GM12872 (cell line): ENCODE results near the gene GON4L.

ENCODE experiments used
- TF ChIP-seq, protein P1 (sequence below): IDR thresholded peaks from 3 replicates; pipeline ENCODE4 v1.5.1; 2011; ENCODE audit warnings: low read depth, mild to moderate bottlenecking, low read length, moderate library complexity; ENCODE audit not compliant: insufficient read depth

GON4L gene

DNA sequence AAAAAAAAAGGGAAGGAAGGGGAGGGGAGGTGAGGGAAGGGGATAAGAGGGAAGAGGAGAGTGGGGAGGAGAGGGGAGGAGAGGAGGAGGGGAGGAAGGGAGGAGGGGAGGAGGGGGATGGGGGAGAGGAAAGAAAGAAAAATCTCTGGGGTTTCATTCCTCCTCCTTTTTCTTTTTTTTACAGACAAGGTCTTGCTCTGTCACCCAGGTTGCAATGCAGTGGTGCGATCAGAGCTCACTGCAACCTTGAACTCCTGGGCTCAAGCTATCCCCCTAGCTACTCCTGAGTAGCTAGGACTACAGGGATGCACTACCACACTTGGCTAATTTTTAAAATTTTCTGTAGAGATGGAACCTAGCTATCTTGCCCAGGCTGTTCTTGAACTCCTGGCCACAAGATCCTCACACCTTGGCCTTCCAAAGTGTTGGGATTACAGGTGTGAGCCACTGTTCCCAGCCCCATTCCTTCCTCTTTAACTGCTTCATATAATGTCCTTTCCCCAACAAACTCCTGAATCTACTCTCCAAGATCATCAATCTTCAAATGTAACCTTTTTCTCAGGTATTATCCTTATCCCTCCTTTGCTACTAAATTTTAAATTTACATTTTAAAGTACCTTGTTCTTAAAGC is 23.2 kb downstream of the GON4L start:
- TF ChIP-seq, protein P1, sequence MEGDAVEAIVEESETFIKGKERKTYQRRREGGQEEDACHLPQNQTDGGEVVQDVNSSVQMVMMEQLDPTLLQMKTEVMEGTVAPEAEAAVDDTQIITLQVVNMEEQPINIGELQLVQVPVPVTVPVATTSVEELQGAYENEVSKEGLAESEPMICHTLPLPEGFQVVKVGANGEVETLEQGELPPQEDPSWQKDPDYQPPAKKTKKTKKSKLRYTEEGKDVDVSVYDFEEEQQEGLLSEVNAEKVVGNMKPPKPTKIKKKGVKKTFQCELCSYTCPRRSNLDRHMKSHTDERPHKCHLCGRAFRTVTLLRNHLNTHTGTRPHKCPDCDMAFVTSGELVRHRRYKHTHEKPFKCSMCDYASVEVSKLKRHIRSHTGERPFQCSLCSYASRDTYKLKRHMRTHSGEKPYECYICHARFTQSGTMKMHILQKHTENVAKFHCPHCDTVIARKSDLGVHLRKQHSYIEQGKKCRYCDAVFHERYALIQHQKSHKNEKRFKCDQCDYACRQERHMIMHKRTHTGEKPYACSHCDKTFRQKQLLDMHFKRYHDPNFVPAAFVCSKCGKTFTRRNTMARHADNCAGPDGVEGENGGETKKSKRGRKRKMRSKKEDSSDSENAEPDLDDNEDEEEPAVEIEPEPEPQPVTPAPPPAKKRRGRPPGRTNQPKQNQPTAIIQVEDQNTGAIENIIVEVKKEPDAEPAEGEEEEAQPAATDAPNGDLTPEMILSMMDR = no peak

DNA sequence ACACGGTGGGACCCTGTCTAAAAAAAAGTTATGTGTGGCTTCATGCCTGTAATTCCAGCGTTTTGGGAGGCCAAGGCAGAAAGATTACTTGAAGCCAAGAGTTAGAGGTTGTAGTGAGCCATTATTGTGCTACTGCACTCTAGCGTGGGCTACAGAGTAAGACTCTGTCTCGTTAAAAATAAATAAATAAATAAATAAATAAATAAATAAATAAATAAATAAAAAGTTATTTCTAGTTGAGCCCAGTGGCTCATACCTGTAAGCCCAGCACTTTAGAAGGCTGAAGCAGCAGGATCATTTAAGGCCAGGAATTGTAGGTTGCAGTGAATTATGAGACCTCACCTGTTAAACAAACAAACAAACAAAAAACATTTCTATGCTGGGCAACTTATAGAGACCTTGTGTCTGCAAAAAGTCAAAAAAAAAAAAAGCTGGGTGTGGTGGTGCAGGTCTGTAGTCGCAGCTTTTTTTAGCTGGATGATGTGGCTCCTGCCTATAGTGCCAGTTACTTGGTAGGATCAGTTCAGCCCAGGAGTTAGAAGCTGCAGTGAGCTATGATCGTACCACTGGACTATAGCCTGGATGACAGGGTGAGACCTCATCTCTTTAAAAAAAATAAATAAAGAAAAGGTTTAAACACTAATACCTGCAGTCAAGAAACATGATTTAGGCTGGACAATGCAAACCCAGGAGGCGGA is 25.6 kb downstream of the GON4L start:
- TF ChIP-seq, protein P1 = no peak

DNA sequence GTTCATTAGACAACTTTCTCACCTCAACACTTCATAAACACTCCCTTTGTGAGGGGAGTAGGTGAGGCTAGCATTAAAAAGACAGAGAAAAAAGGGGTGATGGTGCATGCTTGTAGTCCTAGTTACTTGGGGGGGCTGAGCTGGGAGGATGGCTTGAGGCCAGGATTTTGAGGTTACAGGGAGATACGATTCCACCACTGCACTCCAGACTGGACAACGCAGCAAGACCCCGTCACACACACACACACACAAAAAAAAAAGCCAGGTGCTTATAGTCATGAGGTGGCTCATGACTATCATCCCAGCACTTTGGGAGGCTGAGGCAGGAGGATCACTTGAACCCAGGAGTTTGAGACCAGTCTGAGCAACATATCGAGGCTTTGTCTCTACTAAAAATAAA is 29.6 kb downstream of the GON4L start:
- TF ChIP-seq, protein P1 = no peak

DNA sequence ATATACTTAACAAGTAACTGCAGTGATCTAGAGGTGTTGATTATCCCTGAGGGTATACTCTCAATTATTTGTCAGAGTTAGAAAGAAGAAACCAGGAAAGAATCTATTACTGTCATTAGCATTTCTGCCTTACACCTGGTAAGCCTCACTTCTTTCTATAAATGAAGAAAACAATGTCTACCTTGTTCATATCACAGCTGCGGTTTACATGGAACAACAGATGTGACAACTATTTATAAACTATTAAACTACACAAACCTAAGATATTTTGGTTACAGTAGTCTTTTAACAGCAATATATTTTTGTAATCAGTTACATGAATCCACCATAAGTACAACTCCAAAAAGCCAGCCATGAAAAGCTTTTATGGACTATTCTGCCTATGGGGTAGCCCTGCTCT is 40.7 kb downstream of the GON4L start:
- TF ChIP-seq, protein P1 = no peak

DNA sequence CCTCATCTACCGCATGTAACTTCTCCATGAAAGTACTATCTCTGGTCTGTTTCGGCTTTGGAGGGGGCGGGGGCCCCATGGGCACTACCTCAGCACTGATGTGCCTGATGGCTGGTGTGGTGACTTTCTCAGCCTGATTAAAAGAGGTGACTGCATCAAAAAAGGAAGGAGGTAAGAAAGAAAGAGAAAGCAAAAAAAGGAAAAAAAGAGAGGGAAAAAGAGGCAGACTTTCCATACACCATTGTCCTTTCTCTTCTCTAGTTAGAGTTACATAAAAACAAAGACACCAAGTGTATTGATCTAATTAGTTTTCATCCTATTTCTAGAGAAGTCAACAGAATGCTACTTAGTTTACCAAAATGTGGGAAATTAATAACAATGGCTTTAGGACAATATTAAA is 43.3 kb downstream of the GON4L start:
- TF ChIP-seq, protein P1 = no peak

DNA sequence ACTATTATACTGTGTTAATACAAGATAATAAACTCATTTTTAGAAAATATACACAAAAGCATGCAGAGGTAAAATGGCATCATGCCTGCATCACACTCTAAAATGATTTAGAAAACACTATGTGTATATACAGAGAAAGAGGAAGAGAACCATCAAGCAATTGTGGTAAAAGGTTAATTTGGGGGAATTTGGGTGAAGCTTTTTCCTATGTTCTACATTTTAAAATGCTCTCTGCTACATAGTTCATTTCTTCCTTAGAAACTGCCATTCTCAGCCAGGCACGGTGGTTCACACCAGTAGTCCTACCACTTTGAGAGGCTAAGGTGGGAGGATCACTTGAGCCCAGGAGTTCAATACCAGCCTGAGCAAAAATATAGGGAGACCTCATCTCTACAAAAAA is 44.1 kb downstream of the GON4L start:
- TF ChIP-seq, protein P1 = no peak

DNA sequence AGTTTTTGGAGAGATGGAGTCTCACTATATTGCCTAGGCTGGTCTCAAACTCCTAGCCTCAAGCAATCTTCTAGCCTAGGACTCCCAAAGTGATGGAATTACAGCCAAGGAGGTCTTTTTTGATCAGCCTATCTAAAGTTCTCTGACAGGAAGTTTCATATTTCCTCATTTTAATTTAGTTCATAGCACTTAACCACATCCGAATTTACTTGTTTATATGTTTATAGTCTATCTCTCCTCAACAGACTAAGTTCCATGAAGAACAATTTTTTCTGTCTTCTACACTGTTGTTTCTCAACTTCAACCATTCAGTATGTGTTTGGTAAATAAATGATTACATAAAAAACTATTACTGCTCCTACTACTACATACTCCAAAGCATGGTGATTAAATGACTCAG is 47.9 kb downstream of the GON4L start:
- TF ChIP-seq, protein P1 = no peak
